ENCODE results near the gene ANGEL1.

GRCh38 chr14:76753541-76754198 is 59.0 kb downstream of the ANGEL1 start:
- no peak for TF ChIP-seq CTCF (IDR thresholded peaks at IDR 0.05)
- no peak for TF ChIP-seq POLR2AphosphoS5 (IDR thresholded peaks at IDR 0.05; ENCODE audit: low read depth, low read length)
- TF ChIP-seq EP300 (IDR thresholded peaks at IDR 0.05; ENCODE audit: borderline replicate concordance in 1 of 2, low read depth in 1 of 2, low read length in 1 of 2): no peak
- TF ChIP-seq TAF1 (IDR thresholded peaks at IDR 0.05; ENCODE audit: borderline replicate concordance, low read depth, low read length): no peak

Measured in SK-N-SH (cell line).